ENCODE results near the gene MRFAP1L1.

The MRFAP1L1 gene

GRCh38 chr4:6715704-6716017 is 6.0 kb upstream of the MRFAP1L1 start:
- H3K36me3 ChIP-seq (ENCODE audit: insufficient read depth, low read length) = no peaks in the 10 kb centered on the region; the same call in 1 of the 2 replicates
- H3K27me3 ChIP-seq (ENCODE audit: insufficient read depth, low read length) = no peaks in the 10 kb centered on the region
- peaks cover 4% of the 10 kb centered on the region; the same call in 1 of the 2 replicates for H3K9me3 ChIP-seq (ENCODE audit: low read length)
- peaks cover 17% of the 10 kb centered on the region for H3K4me1 ChIP-seq (ENCODE audit: insufficient read depth, low read length, severe bottlenecking)
- H3K9me2 ChIP-seq (ENCODE audit: low read depth, low read length) = no peaks in the 10 kb centered on the region
- no peak for TF ChIP-seq EZH2 (IDR thresholded peaks at IDR 0.05; ENCODE audit: borderline replicate concordance, low read length)
- TF ChIP-seq CTCF (IDR thresholded peaks at IDR 0.05; ENCODE audit: low read length) = no peak
- H3K4me2 ChIP-seq (ENCODE audit: low read length) = peak overlapping the region; percentile 78
- H4K20me1 ChIP-seq (ENCODE audit: insufficient read depth, low read length) = no peaks in the 10 kb centered on the region
- H3F3A ChIP-seq (ENCODE audit: insufficient read depth, low read length) = no peaks in the 10 kb centered on the region
- peak overlapping the region; percentile 74; the same call in 1 of the 2 replicates for H2AFZ ChIP-seq (ENCODE audit: low read length)
- H3K27ac ChIP-seq (ENCODE audit: low read depth, low read length, poor library complexity, severe bottlenecking) = no peak overlapping the region
- H3K79me2 ChIP-seq (ENCODE audit: insufficient read depth, low read length) = no peaks in the 10 kb centered on the region
- H3K4me3 ChIP-seq (ENCODE audit: low read depth, low read length, poor library complexity, severe bottlenecking) = peak overlapping the region; percentile 83
- no peak overlapping the region; the same call in 1 of the 2 replicates for H3K9ac ChIP-seq (ENCODE audit: low read length)

DNA sequence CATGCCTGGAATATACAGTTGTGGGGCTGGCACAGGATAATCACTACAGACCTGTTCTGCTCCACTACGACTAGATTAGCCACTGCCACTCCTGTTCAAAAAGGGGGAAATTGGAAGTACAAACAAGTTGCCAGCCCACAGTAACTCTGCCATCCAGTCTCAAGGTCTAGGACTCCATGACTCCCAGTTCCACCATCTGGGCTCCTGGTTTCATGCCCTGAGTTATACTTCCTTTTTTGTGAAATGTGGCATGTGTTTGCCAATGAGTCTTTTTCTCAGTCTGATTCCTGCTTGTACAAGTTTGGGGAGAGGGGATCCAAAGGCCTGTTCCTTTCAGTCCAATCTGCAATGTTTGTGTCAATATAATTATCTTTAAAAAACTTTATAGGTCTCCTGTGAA is 5.3 kb upstream of the MRFAP1L1 start:
- H3K4me2 ChIP-seq (ENCODE audit: low read length) = no peak overlapping the region
- no peaks in the 10 kb centered on the region for H3K79me2 ChIP-seq (ENCODE audit: insufficient read depth, low read length)
- peaks cover 4% of the 10 kb centered on the region; the same call in 1 of the 2 replicates for H3K9me3 ChIP-seq (ENCODE audit: low read length)
- no peak overlapping the region for H3K4me3 ChIP-seq (ENCODE audit: low read depth, low read length, poor library complexity, severe bottlenecking)
- no peaks in the 10 kb centered on the region; the same call in 1 of the 2 replicates for H3K36me3 ChIP-seq (ENCODE audit: insufficient read depth, low read length)
- no peak overlapping the region for H2AFZ ChIP-seq (ENCODE audit: low read length)
- H3K27me3 ChIP-seq (ENCODE audit: insufficient read depth, low read length) = no peaks in the 10 kb centered on the region
- H3K27ac ChIP-seq (ENCODE audit: low read depth, low read length, poor library complexity, severe bottlenecking) = no peak overlapping the region
- no peak overlapping the region for H3K9ac ChIP-seq (ENCODE audit: low read length)
- H4K20me1 ChIP-seq (ENCODE audit: insufficient read depth, low read length) = no peaks in the 10 kb centered on the region
- H3K9me2 ChIP-seq (ENCODE audit: low read depth, low read length) = no peaks in the 10 kb centered on the region
- H3K4me1 ChIP-seq (ENCODE audit: insufficient read depth, low read length, severe bottlenecking) = peaks cover 17% of the 10 kb centered on the region
- H3F3A ChIP-seq (ENCODE audit: insufficient read depth, low read length) = no peaks in the 10 kb centered on the region
- TF ChIP-seq EZH2 (IDR thresholded peaks at IDR 0.05; ENCODE audit: borderline replicate concordance, low read length) (no peak), CTCF (IDR thresholded peaks at IDR 0.05; ENCODE audit: low read length) (no peak)

GRCh38 chr4:6710996-6711395 is 1.3 kb upstream of the MRFAP1L1 start:
- no peak for TF ChIP-seq EZH2 (IDR thresholded peaks at IDR 0.05; ENCODE audit: borderline replicate concordance, low read length)
- no peak for TF ChIP-seq CTCF (IDR thresholded peaks at IDR 0.05; ENCODE audit: low read length)

More at GRCh38 chr4:6710996-6711395, 1.3 kb upstream of the MRFAP1L1 start:
- Histone ChIP-seq H3K27ac (ENCODE audit: low read depth, low read length, poor library complexity, severe bottlenecking) (no peak overlapping the region), H2AFZ (ENCODE audit: low read length) (no peak overlapping the region), H3K36me3 (ENCODE audit: insufficient read depth, low read length) (peaks cover 28% of the 10 kb centered on the region), H3K9ac (ENCODE audit: low read length) (no peak overlapping the region), H3K4me2 (ENCODE audit: low read length) (no peak overlapping the region), H4K20me1 (ENCODE audit: insufficient read depth, low read length) (no peaks in the 10 kb centered on the region), H3K4me1 (ENCODE audit: insufficient read depth, low read length, severe bottlenecking) (peaks cover 22% of the 10 kb centered on the region), H3F3A (ENCODE audit: insufficient read depth, low read length) (no peaks in the 10 kb centered on the region), H3K9me3 (ENCODE audit: low read length) (peaks cover 10% of the 10 kb centered on the region; the same call in 1 of the 2 replicates), H3K9me2 (ENCODE audit: low read depth, low read length) (no peaks in the 10 kb centered on the region), H3K79me2 (ENCODE audit: insufficient read depth, low read length) (no peaks in the 10 kb centered on the region; the same call in 1 of the 2 replicates), H3K27me3 (ENCODE audit: insufficient read depth, low read length) (no peaks in the 10 kb centered on the region), H3K4me3 (ENCODE audit: low read depth, low read length, poor library complexity, severe bottlenecking) (no peak overlapping the region)

All from OCI-LY1 (cell line).